PC-9 (cell line): ENCODE results near the gene STK32B. TPM values are rescaled to one million over a fixed set of nuclear protein-coding genes. Genes with fewer than 3 reads are reported as not detected.

Experiments
- BruUV-seq: library from RNA; stranded (reverse); fragments of 400-500 nt; replicated peaks from 2 replicates; lab custom pipeline; 2021; lab: Mats Ljungman, UMichigan
- CTCF ChIA-PET: fragments of 300-600 bp; sonication (Branson Sonifier 250); formaldehyde crosslinking; loops from one replicate; lab custom pipeline; 2022; ENCODE audit warnings: antibody characterized with exemption; lab: Charles Lee
- POLR2A ChIA-PET: fragments of 300-600 bp; sonication (Branson Sonifier 250); formaldehyde crosslinking; loops from one replicate; lab custom pipeline; 2022; ENCODE audit warnings: antibody characterized with exemption; ENCODE audit not compliant: unreplicated experiment; lab: Charles Lee
- DNase-seq, 2 experiments: peaks; one replicate each; pipeline versions ENCODE4 v3.0.0 to v3.0.0-alpha.2; 2015 to 2022; ENCODE audit warnings: mixed read lengths in 1 of 2
- H2AFZ ChIP-seq: fragments of 200-600 bp; sonication (generic); 2 replicates; pipeline ENCODE4 v1.8.1; 2017; ENCODE audit warnings: antibody characterized with exemption
- H3F3A ChIP-seq: fragments of 200-600 bp; sonication (generic); 2 replicates; pipeline ENCODE4 v1.8.1; 2017; ENCODE audit warnings: antibody characterized with exemption, mild to moderate bottlenecking, low read depth; ENCODE audit not compliant: insufficient read depth
- H3K27ac ChIP-seq: fragments of 200-600 bp; sonication (generic); 2 replicates; pipeline ENCODE4 v1.6.1; 2016; ENCODE audit warnings: mixed run types
- H3K27me3 ChIP-seq: fragments of 200-600 bp; sonication (generic); 2 replicates; pipeline ENCODE4 v1.6.1; 2016; ENCODE audit warnings: low read depth, mixed run types; ENCODE audit not compliant: insufficient read depth
- H3K36me3 ChIP-seq: fragments of 200-600 bp; sonication (generic); 2 replicates; pipeline ENCODE4 v1.6.1; 2016; ENCODE audit warnings: low read depth, mixed run types
- H3K4me1 ChIP-seq: fragments of 200-600 bp; sonication (generic); replicated peaks from 2 replicates; pipeline ENCODE4 v1.6.1; 2016; ENCODE audit warnings: mixed run types; ENCODE audit not compliant: insufficient read depth
- H3K4me2 ChIP-seq: fragments of 200-600 bp; sonication (generic); 2 replicates; pipeline ENCODE4 v1.6.1; 2017; ENCODE audit warnings: mixed run types
- H3K4me3 ChIP-seq: fragments of 200-600 bp; sonication (generic); 2 replicates; pipeline ENCODE4 v1.6.1; 2016; ENCODE audit warnings: mixed run types
- H3K79me2 ChIP-seq: fragments of 200-600 bp; sonication (generic); 2 replicates; pipeline ENCODE4 v1.6.1; 2017; ENCODE audit warnings: low read depth, mixed run types
- H3K9me2 ChIP-seq: fragments of 200-600 bp; sonication (generic); 2 replicates; pipeline ENCODE4 v1.8.1; 2017; ENCODE audit warnings: mild to moderate bottlenecking; ENCODE audit not compliant: insufficient read depth
- H3K9me3 ChIP-seq: fragments of 200-600 bp; sonication (generic); 2 replicates; pipeline ENCODE4 v1.8.1; 2016; ENCODE audit warnings: low read depth; ENCODE audit not compliant: insufficient read depth
- H4K20me1 ChIP-seq: fragments of 200-600 bp; sonication (generic); 2 replicates; pipeline ENCODE4 v1.8.1; 2017; ENCODE audit not compliant: insufficient read depth
- EZH2 ChIP-seq: fragments of 200-600 bp; sonication (generic); IDR thresholded peaks from 2 replicates; pipeline ENCODE4 v1.8.0; 2017; ENCODE audit warnings: antibody characterized with exemption, low read depth
- intact Hi-C: fragments of 100-400 bp; cut with micrococcal nuclease; formaldehyde crosslinking; loops from one replicate; pipeline ENCODE4 v1.10.0; 2022; ENCODE audit not compliant: unreplicated experiment
- total RNA-seq: library from RNA; stranded (reverse); gene quantifications from 2 replicates; pipeline ENCODE4 v1.2.3, GENCODE V29; 2021
- TF ChIP-seq, protein P1 (sequence below): fragments of 200-600 bp; sonication (generic); conservative IDR thresholded peaks from 2 replicates; pipeline ENCODE4 v1.6.1; 2017; ENCODE audit warnings: mixed run types, antibody characterized with exemption, mild to moderate bottlenecking, moderate library complexity

The STK32B gene
- total RNA-seq, 1 experiment from 2014 or later = not detected

DNA sequence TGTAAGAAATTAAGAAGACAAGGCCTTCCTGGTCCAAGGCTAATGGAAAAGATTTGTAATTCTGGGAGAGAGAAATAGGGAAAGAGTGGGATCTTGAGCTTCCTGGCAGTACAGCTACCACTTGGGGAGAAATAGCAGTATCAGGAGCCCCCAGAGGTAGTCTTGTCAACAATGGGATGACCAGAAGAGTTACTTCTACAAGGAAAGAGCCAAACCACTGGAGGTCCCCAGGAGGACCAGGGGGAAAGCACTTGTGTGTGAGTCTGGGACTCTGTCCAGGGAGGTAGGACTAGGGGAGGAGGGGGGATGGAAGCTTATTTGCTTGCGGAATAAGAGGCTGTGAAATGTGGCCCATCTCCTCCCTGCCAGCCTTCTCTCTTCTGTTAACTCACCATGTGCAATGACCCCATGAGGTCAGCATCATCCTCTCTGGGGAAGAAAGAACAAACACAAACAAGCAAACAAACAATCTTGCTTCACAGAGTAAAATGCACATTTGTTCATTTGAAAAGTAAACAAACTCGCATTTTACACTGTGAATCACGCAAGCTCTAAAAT lies 160.1 kb downstream of the STK32B start:
- Histone ChIP-seq H3K9me3 (no peaks in the 10 kb centered on the region), H3K27ac (no peak overlapping the region), H3K27me3 (peaks cover 14% of the 10 kb centered on the region; the same call in 1 of the 2 replicates), H4K20me1 (no peaks in the 10 kb centered on the region), H3K4me1 (no peaks in the 10 kb centered on the region), H3K9me2 (no peaks in the 10 kb centered on the region), H2AFZ (no peak overlapping the region), H3F3A (no peaks in the 10 kb centered on the region), H3K79me2 (no peaks in the 10 kb centered on the region), H3K4me2 (no peak overlapping the region), H3K36me3 (no peaks in the 10 kb centered on the region), H3K4me3 (no peak overlapping the region)
- no TSS peak for BruUV-seq
- intact Hi-C loops = no loop called here
- no peak for TF ChIP-seq EZH2
- TF ChIP-seq, protein P1, sequence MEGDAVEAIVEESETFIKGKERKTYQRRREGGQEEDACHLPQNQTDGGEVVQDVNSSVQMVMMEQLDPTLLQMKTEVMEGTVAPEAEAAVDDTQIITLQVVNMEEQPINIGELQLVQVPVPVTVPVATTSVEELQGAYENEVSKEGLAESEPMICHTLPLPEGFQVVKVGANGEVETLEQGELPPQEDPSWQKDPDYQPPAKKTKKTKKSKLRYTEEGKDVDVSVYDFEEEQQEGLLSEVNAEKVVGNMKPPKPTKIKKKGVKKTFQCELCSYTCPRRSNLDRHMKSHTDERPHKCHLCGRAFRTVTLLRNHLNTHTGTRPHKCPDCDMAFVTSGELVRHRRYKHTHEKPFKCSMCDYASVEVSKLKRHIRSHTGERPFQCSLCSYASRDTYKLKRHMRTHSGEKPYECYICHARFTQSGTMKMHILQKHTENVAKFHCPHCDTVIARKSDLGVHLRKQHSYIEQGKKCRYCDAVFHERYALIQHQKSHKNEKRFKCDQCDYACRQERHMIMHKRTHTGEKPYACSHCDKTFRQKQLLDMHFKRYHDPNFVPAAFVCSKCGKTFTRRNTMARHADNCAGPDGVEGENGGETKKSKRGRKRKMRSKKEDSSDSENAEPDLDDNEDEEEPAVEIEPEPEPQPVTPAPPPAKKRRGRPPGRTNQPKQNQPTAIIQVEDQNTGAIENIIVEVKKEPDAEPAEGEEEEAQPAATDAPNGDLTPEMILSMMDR = no peak
- ChIA-PET CTCF (no interaction called here), POLR2A (no interaction called here)
- no peak for DNase-seq

DNA sequence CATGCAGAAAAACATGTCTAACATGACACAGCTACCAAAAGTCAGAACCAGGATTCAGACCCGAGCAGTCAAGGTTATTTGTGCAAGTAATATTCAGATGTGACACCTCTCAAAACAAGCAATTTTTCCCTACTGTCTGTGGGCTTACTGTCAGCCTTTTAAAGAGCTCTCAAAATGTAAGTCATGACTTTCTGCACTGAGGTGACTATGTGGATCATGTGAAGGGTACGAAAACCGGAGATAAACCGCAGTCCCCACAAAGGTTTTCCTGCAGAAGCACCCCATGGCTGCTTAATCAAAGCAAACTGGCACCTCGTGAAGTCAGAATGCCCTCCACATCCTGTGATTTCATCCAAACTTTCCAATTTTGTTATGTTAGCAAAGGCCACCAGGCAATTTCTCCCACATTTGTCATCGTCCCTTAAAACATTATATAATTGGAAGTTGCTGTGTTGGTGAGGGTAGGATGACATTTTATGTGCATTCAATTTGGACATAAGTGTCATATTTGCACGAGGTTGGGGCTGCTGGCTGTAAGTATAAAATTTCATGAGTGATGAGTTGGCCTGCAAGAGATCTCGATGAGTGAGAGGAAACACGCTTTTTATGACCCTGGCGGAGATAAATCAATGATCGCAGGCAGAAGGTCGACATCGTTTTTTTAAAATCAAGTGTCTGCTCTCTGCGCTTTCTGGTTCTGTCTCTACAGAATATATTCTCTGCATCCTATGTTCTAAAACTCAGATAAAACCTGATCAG lies 161.2 kb downstream of the STK32B start:
- TF ChIP-seq, protein P1 = no peak
- TF ChIP-seq EZH2 = no peak
- Histone ChIP-seq H3F3A (no peaks in the 10 kb centered on the region), H3K9me2 (no peaks in the 10 kb centered on the region), H3K4me2 (no peak overlapping the region), H3K36me3 (no peaks in the 10 kb centered on the region), H2AFZ (no peak overlapping the region), H3K27ac (no peak overlapping the region), H4K20me1 (no peaks in the 10 kb centered on the region), H3K79me2 (no peaks in the 10 kb centered on the region), H3K27me3 (peaks cover 14% of the 10 kb centered on the region; the same call in 1 of the 2 replicates), H3K4me3 (no peak overlapping the region), H3K4me1 (no peaks in the 10 kb centered on the region), H3K9me3 (no peaks in the 10 kb centered on the region)
- POLR2A ChIA-PET = no interaction called here
- DNase-seq = no peak
- intact Hi-C loops = no loop called here
- BruUV-seq = no TSS peak
- CTCF ChIA-PET = no interaction called here

DNA sequence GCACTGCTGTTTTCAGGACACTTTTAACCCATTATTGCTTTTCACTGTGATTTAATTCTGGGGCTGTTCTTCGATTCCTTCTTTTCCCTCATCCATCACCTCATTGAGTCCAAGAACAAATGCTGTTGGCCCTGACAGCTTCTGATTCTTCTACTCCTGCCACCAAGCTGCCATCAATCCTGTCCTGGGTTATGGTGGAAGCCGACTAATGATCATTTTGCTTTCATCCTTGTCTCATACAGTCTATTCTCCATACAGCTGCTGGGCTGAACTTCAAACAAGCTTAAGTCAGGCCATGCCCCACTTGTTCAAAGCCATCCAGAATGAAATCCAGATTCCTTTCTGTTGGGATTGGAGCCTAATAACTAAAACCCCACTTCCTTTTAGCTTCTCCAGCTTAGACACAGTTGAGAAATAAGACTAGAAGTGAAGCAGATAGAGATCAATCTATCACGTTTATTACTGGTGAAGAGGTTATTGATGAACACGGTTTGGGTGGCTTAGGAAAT lies 161.9 kb downstream of the STK32B start:
- Histone ChIP-seq H3K9me3 (no peaks in the 10 kb centered on the region), H3K4me1 (no peaks in the 10 kb centered on the region), H3K4me2 (no peak overlapping the region), H3K4me3 (no peak overlapping the region), H3F3A (no peaks in the 10 kb centered on the region), H3K27me3 (peaks cover 14% of the 10 kb centered on the region), H3K27ac (no peak overlapping the region), H3K9me2 (no peaks in the 10 kb centered on the region), H2AFZ (no peak overlapping the region), H3K79me2 (no peaks in the 10 kb centered on the region), H3K36me3 (no peaks in the 10 kb centered on the region), H4K20me1 (no peaks in the 10 kb centered on the region)
- ChIA-PET CTCF (no interaction called here), POLR2A (no interaction called here)
- intact Hi-C loops = no loop called here
- no peak for DNase-seq
- BruUV-seq = no TSS peak
- TF ChIP-seq EZH2 = no peak
- TF ChIP-seq, protein P1 = no peak
